Measurements from ENCODE around the gene IL17RD. TPM values are rescaled to one million over a fixed set of nuclear protein-coding genes. Genes with fewer than 3 reads are reported as not detected.

IL17RD gene
- total RNA-seq, 1 experiment from 2014 or later, result 8.3 TPM

DNA sequence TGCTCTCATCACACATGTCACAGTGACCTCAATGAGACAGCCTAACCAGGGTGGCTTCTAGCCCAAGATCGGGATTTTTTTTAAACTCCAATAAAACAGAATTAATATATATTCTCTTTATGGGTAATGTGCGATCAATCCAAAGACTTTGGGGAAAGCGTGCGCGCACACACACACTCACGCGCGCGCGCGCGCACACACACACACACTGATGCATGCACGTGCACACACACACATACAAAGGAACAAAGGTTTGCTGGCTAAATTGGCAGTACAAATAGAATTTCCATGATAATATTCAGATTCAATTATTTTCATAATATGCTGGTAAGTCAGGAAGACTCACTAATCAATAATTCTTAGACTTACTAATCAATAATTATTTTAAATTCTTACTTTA, 19.3 kb downstream of the IL17RD start:
- ChIA-PET CTCF (no interaction called here), POLR2A (ENCODE audit: unreplicated experiment) (no interaction called here)
- Histone ChIP-seq H3K79me2 (ENCODE audit: low read depth) (no peaks in the 10 kb centered on the region), H3K27ac (no peak overlapping the region), H3K4me2 (no peak overlapping the region), H3F3A (ENCODE audit: insufficient read depth, low read depth) (0 out of 2 replicates have a peak, but pooled peaks cover 5% of the 10 kb centered on the region), H3K9me3 (ENCODE audit: insufficient read depth, low read depth) (no peaks in the 10 kb centered on the region), H3K4me1 (replicated peaks; ENCODE audit: insufficient read depth) (no peaks in the 10 kb centered on the region), H2AFZ (no peak overlapping the region), H4K20me1 (ENCODE audit: insufficient read depth) (no peaks in the 10 kb centered on the region), H3K36me3 (ENCODE audit: low read depth) (no peaks in the 10 kb centered on the region), H3K27me3 (ENCODE audit: insufficient read depth, low read depth) (no peaks in the 10 kb centered on the region), H3K4me3 (no peak overlapping the region), H3K9me2 (ENCODE audit: insufficient read depth) (no peaks in the 10 kb centered on the region)
- TF ChIP-seq EZH2 (IDR thresholded peaks at IDR 0.05; ENCODE audit: low read depth) (no peak), CTCF (conservative IDR thresholded peaks at IDR 0.05) (no peak)
- BruUV-seq (replicated peaks), result no TSS peak
- intact Hi-C loops (cut with micrococcal nuclease; ENCODE audit: unreplicated experiment), result no loop called here
- DNase-seq, result no peak

- Histone ChIP-seq H3K4me2 (no peak overlapping the region), H3K36me3 (ENCODE audit: low read depth) (no peaks in the 10 kb centered on the region), H3K9me2 (ENCODE audit: insufficient read depth) (no peaks in the 10 kb centered on the region), H2AFZ (no peak overlapping the region), H3K27ac (no peak overlapping the region), H3F3A (ENCODE audit: insufficient read depth, low read depth) (0 out of 2 replicates have a peak, but pooled peaks cover 5% of the 10 kb centered on the region), H3K79me2 (ENCODE audit: low read depth) (no peaks in the 10 kb centered on the region), H3K27me3 (ENCODE audit: insufficient read depth, low read depth) (no peaks in the 10 kb centered on the region), H4K20me1 (ENCODE audit: insufficient read depth) (no peaks in the 10 kb centered on the region), H3K4me3 (no peak overlapping the region), H3K4me1 (replicated peaks; ENCODE audit: insufficient read depth) (no peaks in the 10 kb centered on the region), H3K9me3 (ENCODE audit: insufficient read depth, low read depth) (no peaks in the 10 kb centered on the region)
- intact Hi-C loops (cut with micrococcal nuclease; ENCODE audit: unreplicated experiment), result no loop called here
- TF ChIP-seq CTCF (conservative IDR thresholded peaks at IDR 0.05) (no peak), EZH2 (IDR thresholded peaks at IDR 0.05; ENCODE audit: low read depth) (no peak)
- BruUV-seq (replicated peaks), result no TSS peak
- POLR2A ChIA-PET (ENCODE audit: unreplicated experiment), result no interaction called here
- CTCF ChIA-PET, result no interaction called here
- no peak for DNase-seq
These were observed 20.2 kb downstream of the IL17RD start for GRCh38 chr3:57144952-57145351.

DNA sequence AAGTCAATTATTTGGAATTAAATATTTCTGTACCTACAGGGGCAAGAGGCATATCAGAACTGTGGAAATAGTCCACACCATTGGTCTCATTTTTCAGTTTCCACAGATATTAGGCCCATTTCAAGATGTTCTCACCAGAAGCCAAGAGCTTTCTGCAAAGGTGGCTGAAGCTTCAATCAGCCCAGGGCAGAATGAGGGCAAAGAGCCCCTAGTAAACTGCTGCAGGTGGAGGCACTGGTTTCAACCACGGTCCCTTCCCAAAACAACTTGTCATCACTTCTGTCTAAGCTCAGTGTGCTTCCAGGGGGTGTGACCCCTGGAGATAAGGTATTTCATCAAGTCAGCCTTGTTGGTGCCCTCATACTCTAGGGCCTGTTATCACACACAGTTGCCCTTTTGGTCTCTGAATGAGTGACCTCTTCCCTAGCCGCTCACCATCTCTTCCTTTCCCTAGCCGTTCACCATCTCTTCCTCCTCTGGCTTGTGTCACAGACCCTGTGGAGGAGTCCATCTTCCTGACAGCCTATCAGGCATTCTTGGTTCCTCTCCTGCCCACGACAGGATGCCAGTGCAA, 21.2 kb downstream of the IL17RD start:
- H3K27ac ChIP-seq, result no peak overlapping the region
- H4K20me1 ChIP-seq (ENCODE audit: insufficient read depth), result no peaks in the 10 kb centered on the region
- no peak overlapping the region for H3K4me2 ChIP-seq
- no peaks in the 10 kb centered on the region for H3K27me3 ChIP-seq (ENCODE audit: insufficient read depth, low read depth)
- H3K36me3 ChIP-seq (ENCODE audit: low read depth), result no peaks in the 10 kb centered on the region
- ChIA-PET POLR2A (ENCODE audit: unreplicated experiment) (interaction anchor here (0.6 kb wide), 1 partner anchor 1163 kb away, joined by 4 read pairs; no protein-coding TSS in a partner anchor), CTCF (no interaction called here)
- no peaks in the 10 kb centered on the region for H3K9me3 ChIP-seq (ENCODE audit: insufficient read depth, low read depth)
- no peaks in the 10 kb centered on the region for H3K9me2 ChIP-seq (ENCODE audit: insufficient read depth)
- no TSS peak for BruUV-seq (replicated peaks)
- 0 out of 2 replicates have a peak, but pooled peaks cover 5% of the 10 kb centered on the region for H3F3A ChIP-seq (ENCODE audit: insufficient read depth, low read depth)
- no peaks in the 10 kb centered on the region for H3K4me1 ChIP-seq (replicated peaks; ENCODE audit: insufficient read depth)
- DNase-seq, result no peak
- no peak overlapping the region for H2AFZ ChIP-seq
- intact Hi-C loops (cut with micrococcal nuclease; ENCODE audit: unreplicated experiment), result no loop called here
- H3K79me2 ChIP-seq (ENCODE audit: low read depth), result no peaks in the 10 kb centered on the region
- TF ChIP-seq EZH2 (IDR thresholded peaks at IDR 0.05; ENCODE audit: low read depth) (no peak), CTCF (conservative IDR thresholded peaks at IDR 0.05) (no peak)
- no peak overlapping the region for H3K4me3 ChIP-seq
